DMS153 treated with DMSO at 0.1 percent for 48 hours (cell line): Measurements from ENCODE around the gene OR6M1.

Experiments
- DNase-seq: peaks from one replicate; lab custom pipeline; 2025; ENCODE audit not compliant: unreplicated experiment; lab: John Stamatoyannopoulos, UW

Gene OR6M1

GRCh38 chr11:123775715-123776549 lies 30.2 kb downstream of the OR6M1 start:
- DNase-seq, result no peak

GRCh38 chr11:123775289-123775688 lies 30.9 kb downstream of the OR6M1 start:
- no peak for DNase-seq

GRCh38 chr11:123773959-123774358 lies 32.2 kb downstream of the OR6M1 start:
- DNase-seq, result no peak

- DNase-seq, result no peak
These were observed 33.1 kb downstream of the OR6M1 start for GRCh38 chr11:123773026-123773425.

- DNase-seq, result no peak
These were observed 34.5 kb downstream of the OR6M1 start for GRCh38 chr11:123771664-123772063.

- DNase-seq, result no peak
These were observed 35.4 kb downstream of the OR6M1 start for GRCh38 chr11:123770712-123771111.

GRCh38 chr11:123765601-123766000 lies 40.5 kb downstream of the OR6M1 start:
- DNase-seq, result no peak

GRCh38 chr11:123762422-123762821 lies 43.7 kb downstream of the OR6M1 start:
- no peak for DNase-seq

- DNase-seq, result no peak
These were observed 45.3 kb downstream of the OR6M1 start for GRCh38 chr11:123760894-123761293.

GRCh38 chr11:123757976-123758375 lies 48.2 kb downstream of the OR6M1 start:
- no peak for DNase-seq

- DNase-seq, result no peak
These were observed 50.3 kb downstream of the OR6M1 start for GRCh38 chr11:123755813-123756212.
